GM23338 (cell line): ENCODE measurements around the gene TP73. TPM values are rescaled to one million over a fixed set of nuclear protein-coding genes. Genes with fewer than 3 reads are reported as not detected.

Experiments
- ATAC-seq: fragments of 200-7000 bp; cut with Tn5 transposase; 3 replicates; pipeline ENCODE4 v1.9.1; 2020
- DNase-seq: peaks from one replicate; pipeline ENCODE4 v3.0.0-alpha.2; 2015; ENCODE audit warnings: low spot score
- H2AFZ ChIP-seq: fragments of 200-600 bp; sonication (generic); 2 replicates; pipeline ENCODE4 v1.8.0; 2016; ENCODE audit warnings: antibody characterized with exemption, mild to moderate bottlenecking, moderate library complexity
- H3F3A ChIP-seq: fragments of 200-600 bp; sonication (generic); replicated peaks from 2 replicates; pipeline ENCODE4 v1.8.0; 2017; ENCODE audit warnings: antibody characterized with exemption, mixed run types, low read depth
- H3K27ac ChIP-seq: fragments of 200-600 bp; sonication (generic); 2 replicates; pipeline ENCODE4 v1.6.1; 2016; ENCODE audit warnings: low read depth
- H3K27me3 ChIP-seq: fragments of 200-600 bp; sonication (generic); 2 replicates; pipeline ENCODE4 v1.8.0; 2016; ENCODE audit warnings: mild to moderate bottlenecking, mixed run types, moderate library complexity; ENCODE audit not compliant: insufficient read depth
- H3K36me3 ChIP-seq: fragments of 200-600 bp; sonication (generic); 2 replicates; pipeline ENCODE4 v1.8.0; 2016; ENCODE audit warnings: mild to moderate bottlenecking; ENCODE audit not compliant: insufficient read depth
- H3K4me1 ChIP-seq: fragments of 200-600 bp; sonication (generic); 2 replicates; pipeline ENCODE4 v1.8.0; 2016; ENCODE audit warnings: mild to moderate bottlenecking, moderate library complexity; ENCODE audit not compliant: insufficient read depth
- H3K4me2 ChIP-seq: fragments of 200-600 bp; sonication (generic); 2 replicates; pipeline ENCODE4 v1.7.1; 2017; ENCODE audit warnings: mixed run types
- H3K4me3 ChIP-seq: fragments of 200-600 bp; sonication (generic); 2 replicates; pipeline ENCODE4 v1.6.1; 2016; ENCODE audit warnings: mixed run types
- H3K79me2 ChIP-seq: fragments of 200-600 bp; sonication (generic); replicated peaks from 2 replicates; pipeline ENCODE4 v1.8.0; 2017; ENCODE audit warnings: mild to moderate bottlenecking; ENCODE audit not compliant: insufficient read depth
- H3K9me2 ChIP-seq: fragments of 200-600 bp; sonication (generic); 2 replicates; pipeline ENCODE4 v1.8.0; 2017; ENCODE audit not compliant: insufficient read depth
- H4K20me1 ChIP-seq: fragments of 200-600 bp; sonication (generic); replicated peaks from 2 replicates; pipeline ENCODE4 v1.8.0; 2017; ENCODE audit warnings: mild to moderate bottlenecking; ENCODE audit not compliant: insufficient read depth
- H3K27ac Mint-ChIP-seq: 2 replicates; pipeline ENCODE4 v1.8.0; 2020; ENCODE audit warnings: inconsistent platforms, mild to moderate bottlenecking, moderate library complexity, mixed read lengths
- H3K27me3 Mint-ChIP-seq: 3 replicates; pipeline ENCODE4 v1.8.0; 2022; ENCODE audit warnings: low read depth, mild to moderate bottlenecking, moderate library complexity, mixed read lengths, inconsistent platforms; ENCODE audit not compliant: insufficient read depth, poor library complexity
- H3K36me3 Mint-ChIP-seq: 3 replicates; pipeline ENCODE4 v1.8.0; 2021; ENCODE audit warnings: low read depth, mild to moderate bottlenecking, inconsistent platforms, moderate library complexity, mixed read lengths
- H3K4me1 Mint-ChIP-seq: 3 replicates; pipeline ENCODE4 v1.8.0; 2020; ENCODE audit warnings: mild to moderate bottlenecking, inconsistent platforms, mixed read lengths
- H3K4me3 Mint-ChIP-seq: 3 replicates; pipeline ENCODE4 v1.8.0; 2021; ENCODE audit warnings: moderate library complexity, mild to moderate bottlenecking, inconsistent platforms, mixed read lengths
- H3K9me3 Mint-ChIP-seq: 3 replicates; pipeline ENCODE4 v1.8.0; 2020; ENCODE audit warnings: moderate library complexity, mild to moderate bottlenecking, inconsistent platforms, mixed read lengths
- CREB1 ChIP-seq: fragments of 250-450 bp; sonication (Bioruptor Pico); IDR thresholded peaks from 2 replicates; pipeline ENCODE4 v1.5.0; 2020; ENCODE audit warnings: low read depth, mild to moderate bottlenecking, moderate library complexity
- CTCF ChIP-seq, 2 experiments: fragments of 200-600 bp in 1 of 2; sonication (generic) in 1 of 2; conservative IDR thresholded peaks; 2 replicates each; pipeline versions ENCODE4 v1.5.1 to v1.6.1; 2016 to 2017; ENCODE audit warnings: antibody characterized with exemption in 2 of 2, low read depth in 2 of 2, mild to moderate bottlenecking in 2 of 2, moderate library complexity in 1 of 2
- ETS1 ChIP-seq: IDR thresholded peaks from 2 replicates; pipeline ENCODE4 v1.6.1; 2016; ENCODE audit warnings: antibody characterized with exemption
- EZH2 ChIP-seq: fragments of 200-600 bp; sonication (generic); IDR thresholded peaks from one replicate; pipeline ENCODE4 v1.8.0; 2017; ENCODE audit warnings: antibody characterized with exemption, mild to moderate bottlenecking, low read depth; ENCODE audit not compliant: unreplicated experiment
- EZH2phosphoT487 ChIP-seq: fragments of 200-600 bp; sonication (generic); IDR thresholded peaks from one replicate; pipeline ENCODE4 v1.8.1; 2018; ENCODE audit warnings: antibody characterized with exemption; ENCODE audit not compliant: unreplicated experiment
- JUNB ChIP-seq: IDR thresholded peaks from one replicate; pipeline ENCODE4 v1.6.1; 2016; ENCODE audit warnings: antibody characterized with exemption; ENCODE audit not compliant: unreplicated experiment
- NANOG ChIP-seq: IDR thresholded peaks from 2 replicates; pipeline ENCODE4 v1.6.1; 2016; ENCODE audit warnings: antibody characterized with exemption, borderline replicate concordance
- POLR2AphosphoS5 ChIP-seq: IDR thresholded peaks from 2 replicates; pipeline ENCODE4 v1.6.1; 2016; ENCODE audit warnings: antibody characterized with exemption, low read depth
- REST ChIP-seq: IDR thresholded peaks from one replicate; pipeline ENCODE4 v1.6.1; 2018; ENCODE audit warnings: antibody characterized with exemption; ENCODE audit not compliant: unreplicated experiment
- STAT1 ChIP-seq: IDR thresholded peaks from one replicate; pipeline ENCODE4 v1.6.1; 2016; ENCODE audit warnings: antibody characterized with exemption; ENCODE audit not compliant: unreplicated experiment
- ZNF114 ChIP-seq: fragments of 250-450 bp; sonication (Bioruptor Pico); IDR thresholded peaks from 2 replicates; pipeline ENCODE4 v1.5.0; 2020; ENCODE audit warnings: mild to moderate bottlenecking, moderate library complexity
- ZNF331 ChIP-seq: fragments of 250-450 bp; sonication (Bioruptor Pico); IDR thresholded peaks from 2 replicates; pipeline ENCODE4 v1.5.0; 2020; ENCODE audit warnings: low read depth, mild to moderate bottlenecking, moderate library complexity
- ZNF462 ChIP-seq: fragments of 250-450 bp; sonication (Bioruptor Pico); IDR thresholded peaks from 2 replicates; pipeline ENCODE4 v1.5.0; 2020; ENCODE audit warnings: mild to moderate bottlenecking, moderate library complexity
- polyA plus RNA-seq: library from polyadenylated mRNA; unstranded; fragments of >200 nt; fragmentation: Nextera tagmentation; extraction: Ambion mirVana; gene quantifications from 2 replicates; pipeline ENCODE4 v1.2.1, GENCODE V29; 2016
- total RNA-seq: library from RNA; depleted of rRNA; stranded (reverse); fragments of >200 nt; shearing (Covaris generic); gene quantifications from 2 replicates; pipeline ENCODE4 v1.2.3, GENCODE V29; 2014

TP73 gene
- total and polyA plus RNA-seq, 2 experiments from 2014 or later, result 1.4 to 3.4 TPM

- Mint-ChIP-seq H3K4me1 (peaks cover 12% of the 10 kb centered on the region), H3K27me3 (peaks cover 6% of the 10 kb centered on the region), H3K27ac (no peak overlapping the region), H3K9me3 (no peaks in the 10 kb centered on the region), H3K4me3 (0 out of 3 replicates have a peak overlapping the region, but pooled peaks have one; percentile 65), H3K36me3 (peaks cover 19% of the 10 kb centered on the region; the same call in 2 of the 3 replicates)
- Histone ChIP-seq H3K9me2 (no peaks in the 10 kb centered on the region), H3K27ac (no peak overlapping the region), H3K27me3 (no peaks in the 10 kb centered on the region), H3K4me1 (peaks cover 12% of the 10 kb centered on the region; the same call in 1 of the 2 replicates), H3K36me3 (peaks cover 8% of the 10 kb centered on the region; the same call in 1 of the 2 replicates), H3K4me2 (peak overlapping the region; percentile 82; the same call in 1 of the 2 replicates), H4K20me1 (peaks cover 9% of the 10 kb centered on the region; the same call in 1 of the 2 replicates), H3K4me3 (no peak overlapping the region), H2AFZ (no peak overlapping the region), H3K79me2 (no peaks in the 10 kb centered on the region), H3F3A (0 out of 2 replicates have a peak, but pooled peaks cover 6% of the 10 kb centered on the region)
- TF ChIP-seq CTCF (conservative IDR thresholded peaks at IDR 0.05; ENCODE audit: low read depth in 2 of 2), result no peak
- TF ChIP-seq STAT1, result no peak
- no peak for TF ChIP-seq EZH2
- TF ChIP-seq POLR2AphosphoS5, result no peak
- TF ChIP-seq ZNF331 (CRISPR knock-in tag), result no peak
- TF ChIP-seq JUNB, result no peak
- no peak for TF ChIP-seq NANOG
- no peak for TF ChIP-seq EZH2phosphoT487
- no peak for TF ChIP-seq CREB1 (CRISPR knock-in tag)
- no peak for TF ChIP-seq ZNF462 (CRISPR knock-in tag)
- TF ChIP-seq REST, result no peak
- TF ChIP-seq ETS1, result no peak
- no peak for TF ChIP-seq ZNF114 (CRISPR knock-in tag)
- ATAC-seq (peak; percentile 13), DNase-seq (peak; percentile 52)
These were observed 81.7 kb downstream of the TP73 start for GRCh38 chr1:3733883-3734589.
